Measurements from ENCODE around the gene TUBA4B.
A peak's percentile ranks its signal among the peaks of the same experiment; 100 is the strongest.
"Not testable (repeated sequence)": the region's sequence is repeated elsewhere in the genome, so short reads cannot be mapped to it uniquely, and the experiment has no call there.

The TUBA4B gene

DNA sequence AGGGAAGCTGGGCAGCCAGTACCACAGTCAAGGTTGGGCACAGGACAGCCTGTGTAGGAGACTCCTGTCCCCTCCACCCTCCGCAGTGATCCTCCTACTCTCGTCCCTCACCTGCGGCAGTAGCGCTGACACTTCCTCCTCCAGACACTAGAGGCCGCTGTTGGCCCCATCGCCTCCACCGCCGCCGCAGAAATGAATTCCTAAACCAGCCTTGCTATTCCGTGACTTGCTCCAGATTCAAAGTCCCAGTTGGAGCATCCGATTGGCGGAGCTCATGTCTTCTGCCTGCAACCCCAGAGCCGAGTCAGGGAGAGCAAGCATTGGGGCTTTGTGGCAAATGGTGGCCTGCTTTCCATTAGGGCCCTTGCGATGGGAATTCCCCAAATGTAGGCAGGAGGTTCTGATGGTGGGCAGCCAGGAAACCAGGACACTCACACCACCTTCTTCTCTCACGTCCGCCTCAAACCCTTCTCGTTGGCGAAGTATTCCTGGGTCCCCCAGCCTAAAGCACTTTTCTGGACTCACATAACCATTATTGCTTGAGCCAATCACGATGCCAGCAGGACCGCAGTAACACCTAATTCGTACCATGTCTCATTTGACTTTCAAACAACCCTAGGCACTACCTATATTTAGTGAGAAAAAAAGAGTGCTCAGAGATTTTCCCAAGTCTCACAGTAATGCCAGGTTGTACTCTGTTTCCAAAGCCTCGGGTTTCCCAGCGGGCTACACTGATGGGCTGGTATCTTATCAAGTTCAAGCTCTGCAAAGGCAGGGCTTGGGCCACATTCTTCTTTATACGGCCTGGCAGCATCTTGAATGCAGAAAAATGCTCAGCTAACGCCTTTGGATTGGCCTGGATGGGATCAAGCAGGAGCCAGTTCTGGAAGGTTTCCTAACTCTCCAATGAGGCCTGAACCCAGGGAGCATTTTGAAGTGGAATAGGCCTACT is 24.9 kb downstream of the TUBA4B start:
- DNase-seq, result peak in 12 of 14 donors; percentile 52 to 84 (median 76)

DNA sequence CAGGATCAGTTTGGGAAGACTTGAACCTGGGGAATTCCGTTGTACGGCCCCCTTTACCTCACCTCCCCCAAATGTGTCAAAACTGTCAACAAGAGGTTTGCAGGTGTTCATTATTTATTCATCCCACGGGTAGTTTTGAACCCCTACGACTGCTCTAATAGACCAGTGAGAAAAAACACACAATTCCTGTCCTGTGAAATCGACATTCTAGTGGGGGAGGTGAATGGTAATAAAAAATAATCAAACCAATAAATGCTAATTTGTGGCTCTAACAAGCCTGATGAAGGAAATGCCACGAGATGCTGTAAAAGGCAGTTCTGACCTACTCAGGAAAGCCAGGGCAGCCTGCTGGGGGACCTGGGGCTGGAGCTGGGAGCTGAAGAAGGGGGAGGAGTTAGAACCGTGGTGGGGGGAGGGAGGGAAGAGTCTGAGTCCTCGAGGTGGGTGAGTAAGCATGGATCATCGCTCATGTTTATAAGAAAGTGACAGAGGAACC is 25.7 kb downstream of the TUBA4B start:
- DNase-seq, result no peak

DNA sequence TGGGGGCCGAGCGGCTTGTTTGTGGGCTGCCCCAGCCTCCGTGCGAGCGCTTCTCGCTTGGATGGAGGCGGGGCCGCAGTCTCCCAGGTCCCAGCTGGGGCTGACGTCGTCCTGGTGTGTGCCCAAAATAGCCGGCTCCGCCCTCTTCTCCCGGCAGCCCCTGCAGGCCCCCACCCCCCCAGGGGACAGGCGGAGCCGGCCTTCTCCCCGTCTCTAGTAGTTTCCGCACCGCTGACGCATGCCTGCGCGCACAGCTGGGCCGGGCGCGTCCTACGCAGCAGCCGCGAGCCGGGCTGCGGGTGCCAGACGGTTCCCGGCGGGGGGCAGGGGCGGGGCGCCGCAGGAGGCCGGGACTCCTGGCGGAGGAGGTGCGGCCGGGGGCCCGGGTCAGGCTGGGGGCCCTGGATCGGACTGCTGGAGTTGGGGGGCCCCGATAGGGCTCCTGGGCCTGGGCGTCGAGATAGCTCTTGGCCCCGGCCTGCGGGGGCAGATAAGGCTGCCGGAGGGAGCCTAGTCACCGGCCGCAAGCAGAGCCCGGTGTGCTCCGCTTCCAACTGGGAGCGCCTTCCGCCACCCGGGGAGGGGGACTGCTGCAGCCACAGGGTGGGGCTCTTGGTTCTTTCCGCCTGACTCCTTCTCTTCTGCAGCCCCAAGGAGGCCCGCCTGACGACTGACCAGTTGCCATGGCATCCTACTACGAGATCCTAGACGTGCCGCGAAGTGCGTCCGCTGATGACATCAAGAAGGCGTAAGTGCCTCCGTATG is 26.3 kb downstream of the TUBA4B start, which contains the start of gene DNAJB2:
Gene DNAJB2, plus strand, starts transcription at position 216 of the 765 bp plus-strand sequence. Its CDS starts 468 bp downstream, at position 684.
- DNase-seq, result peak; percentile 66 to 99 (median 96)

GRCh38 chr2:219279916-219280516 is 27.0 kb downstream of the TUBA4B start:
- peak in 4 of 14 donors; percentile 33 to 70 (median 42) for DNase-seq

DNA sequence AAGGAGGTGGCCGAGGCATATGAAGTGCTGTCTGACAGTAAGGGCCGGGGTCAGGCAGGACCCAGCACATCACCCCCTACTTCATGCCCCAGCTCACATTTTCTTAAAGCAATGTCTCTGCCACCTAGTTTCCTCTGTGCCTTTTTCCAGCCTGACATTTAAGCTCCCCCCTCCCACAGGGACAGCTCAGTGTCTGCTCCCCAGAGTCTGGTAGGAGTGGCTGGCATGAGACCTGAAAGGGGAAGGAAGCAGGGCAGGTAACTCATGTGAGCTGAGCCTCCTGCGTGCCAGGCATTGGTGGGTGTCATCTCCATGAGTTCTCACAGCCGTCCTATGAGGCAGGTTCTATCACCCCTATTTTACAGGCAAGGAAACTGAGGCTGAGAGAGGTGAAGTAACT is 27.6 kb downstream of the TUBA4B start:
- DNase-seq, result peak in 2 of 14 donors; percentile 34 to 63

GRCh38 chr2:219281588-219281987 is 28.5 kb downstream of the TUBA4B start:
- DNase-seq, result peak in 1 of 14 donors; percentile 43

- DNase-seq, result peak in 4 of 14 donors; percentile 15 to 32 (median 26)
Measured at GRCh38 chr2:219282375-219282774, 29.3 kb downstream of the TUBA4B start.

GRCh38 chr2:219282943-219283581 is 30.0 kb downstream of the TUBA4B start:
- DNase-seq, result peak in 2 of 14 donors; percentile 31 to 50

DNA sequence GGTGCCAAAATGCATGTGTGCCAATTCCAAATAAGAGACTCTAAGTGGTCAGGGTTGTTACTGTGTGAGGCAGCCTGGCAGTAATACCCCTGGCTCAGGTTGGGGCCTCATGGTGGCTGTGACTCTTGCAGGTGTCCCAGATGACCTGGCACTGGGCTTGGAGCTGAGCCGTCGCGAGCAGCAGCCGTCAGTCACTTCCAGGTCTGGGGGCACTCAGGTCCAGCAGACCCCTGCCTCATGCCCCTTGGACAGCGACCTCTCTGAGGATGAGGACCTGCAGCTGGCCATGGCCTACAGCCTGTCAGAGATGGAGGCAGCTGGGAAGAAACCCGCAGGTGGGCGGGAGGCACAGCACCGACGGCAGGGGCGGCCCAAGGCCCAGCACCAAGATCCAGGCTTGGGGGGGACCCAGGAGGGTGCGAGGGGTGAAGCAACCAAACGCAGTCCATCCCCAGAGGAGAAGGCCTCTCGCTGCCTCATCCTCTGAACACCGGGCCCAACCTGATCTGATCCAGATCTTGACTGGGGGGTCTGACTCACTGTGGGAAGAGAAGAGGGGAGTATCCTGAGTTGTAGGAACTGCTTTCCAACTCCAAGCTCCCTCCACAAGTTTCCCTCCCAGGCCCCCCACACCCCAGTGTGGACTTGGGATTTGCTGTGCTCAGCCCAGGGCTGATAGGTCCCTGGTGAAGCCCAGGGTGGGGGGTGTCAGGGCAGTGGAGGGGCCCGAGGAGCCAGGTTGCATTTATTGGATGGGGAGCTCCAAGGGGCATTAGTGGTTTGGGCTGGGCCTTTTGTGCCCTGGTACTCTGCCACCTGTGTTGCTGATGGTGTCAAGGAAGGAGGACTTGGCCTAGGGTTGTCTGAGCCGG is 31.7 kb downstream of the TUBA4B start:
- DNase-seq, result peak in 1 of 14 donors; percentile 8

GRCh38 chr2:219285373-219285735 is 32.3 kb downstream of the TUBA4B start:
- DNase-seq, result no peak

- peak in 6 of 14 donors; percentile 42 to 67 (median 50) for DNase-seq
Measured at GRCh38 chr2:219285894-219286425, 32.9 kb downstream of the TUBA4B start.

- peak in 6 of 14 donors; percentile 40 to 65 (median 48) for DNase-seq
Measured at GRCh38 chr2:219286436-219287115, 33.5 kb downstream of the TUBA4B start.

DNA sequence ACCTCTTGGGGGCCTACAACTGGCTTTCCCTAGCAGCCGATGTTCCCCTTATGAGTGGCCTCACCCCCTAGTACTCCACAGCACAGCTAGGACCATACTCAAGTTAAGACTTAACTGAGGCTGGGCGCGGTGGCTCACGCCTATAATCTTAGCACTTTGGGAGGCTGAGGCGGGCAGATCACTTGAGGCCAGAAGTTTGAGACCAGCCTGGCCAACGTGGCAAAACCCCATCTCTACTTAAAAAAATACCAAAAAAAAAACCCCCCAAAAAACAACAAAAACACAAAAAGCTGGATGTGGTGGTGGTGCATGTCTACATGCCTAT is 34.0 kb downstream of the TUBA4B start:
- not testable (repeated sequence) for DNase-seq

- no peak for DNase-seq
Measured at GRCh38 chr2:219287580-219288265, 34.7 kb downstream of the TUBA4B start.

GRCh38 chr2:219289195-219289536 is 36.1 kb downstream of the TUBA4B start:
- DNase-seq, result no peak

DNA sequence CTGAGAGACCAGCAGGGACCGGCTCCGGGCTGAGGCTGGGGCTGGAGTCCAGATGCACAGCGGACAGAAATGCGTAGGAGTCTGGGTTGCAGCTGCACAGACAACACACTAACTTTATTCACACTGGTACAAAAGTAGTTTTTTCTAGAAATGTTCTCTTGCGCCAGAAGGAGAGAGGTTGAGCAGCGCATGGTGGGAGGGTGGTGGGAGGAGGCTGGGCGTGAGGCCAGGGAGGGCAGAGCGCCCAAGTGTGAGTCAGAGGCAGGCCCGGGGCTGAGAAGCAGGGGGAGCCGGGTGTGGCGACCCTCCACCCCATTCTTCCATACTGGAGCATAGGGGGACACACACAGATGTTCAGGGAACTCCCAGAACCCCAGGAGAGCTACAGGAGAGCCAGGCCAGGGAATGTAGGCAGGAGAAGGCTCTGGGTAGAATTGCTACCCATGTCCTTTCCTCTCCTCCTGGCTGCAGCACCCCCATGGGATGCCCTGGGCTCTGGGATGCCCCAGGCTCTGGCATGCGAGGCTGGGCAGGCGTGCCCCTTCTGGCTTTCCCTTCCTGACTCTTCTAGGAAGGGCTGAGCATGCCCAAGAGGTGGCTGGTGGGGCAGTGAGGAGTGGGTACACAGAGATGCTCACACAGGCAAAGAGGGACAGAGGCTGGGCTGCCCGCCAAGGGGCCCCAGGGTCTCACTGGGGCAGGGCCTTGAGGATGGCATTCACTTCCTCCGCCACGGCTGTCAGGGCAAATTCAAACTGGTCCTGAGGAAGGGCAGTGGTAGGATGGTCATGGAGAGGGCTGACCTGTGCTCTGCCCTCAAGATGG is 36.7 kb downstream of the TUBA4B start:
- DNase-seq, result peak in 12 of 14 donors; percentile 35 to 93 (median 81)

DNA sequence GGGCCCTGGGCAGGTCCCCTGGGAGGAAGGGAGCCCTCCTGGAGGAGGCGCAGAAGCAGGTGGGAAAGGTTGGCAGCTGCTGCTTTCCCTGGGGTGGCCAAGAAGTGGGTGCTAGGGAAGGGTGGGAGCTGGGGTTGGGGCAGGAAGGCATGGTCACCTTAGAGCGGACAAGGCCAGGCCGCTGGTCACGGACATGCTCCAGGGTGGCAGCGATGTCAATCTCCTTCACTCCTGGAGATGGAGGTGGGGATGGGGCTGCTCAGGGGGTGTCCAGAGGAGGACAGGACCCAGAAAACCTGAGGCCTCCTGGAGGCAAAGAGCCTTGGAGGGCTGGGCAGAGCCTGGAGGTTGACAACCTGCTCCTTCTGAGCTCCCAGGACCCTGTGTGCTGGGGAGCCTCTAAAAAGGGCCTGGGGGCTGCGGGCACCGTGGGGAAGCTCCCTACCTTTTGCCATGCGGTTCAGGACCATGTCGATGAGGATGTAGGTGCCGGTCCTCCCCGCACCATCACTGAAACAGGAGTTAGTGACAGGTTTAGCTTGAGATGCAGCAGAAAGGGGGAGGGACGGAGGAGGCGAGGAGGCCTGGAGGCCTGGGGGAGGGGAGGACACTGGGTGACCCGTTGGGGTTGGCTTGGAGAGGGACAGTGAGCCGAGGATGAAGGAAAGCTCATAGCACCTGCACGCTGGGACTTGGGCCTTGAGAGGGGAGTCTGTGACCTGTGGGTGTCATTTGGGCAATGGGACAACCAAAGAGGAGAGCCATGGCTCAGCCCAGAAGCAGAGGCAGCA is 37.5 kb downstream of the TUBA4B start:
- no peak for DNase-seq

DNA sequence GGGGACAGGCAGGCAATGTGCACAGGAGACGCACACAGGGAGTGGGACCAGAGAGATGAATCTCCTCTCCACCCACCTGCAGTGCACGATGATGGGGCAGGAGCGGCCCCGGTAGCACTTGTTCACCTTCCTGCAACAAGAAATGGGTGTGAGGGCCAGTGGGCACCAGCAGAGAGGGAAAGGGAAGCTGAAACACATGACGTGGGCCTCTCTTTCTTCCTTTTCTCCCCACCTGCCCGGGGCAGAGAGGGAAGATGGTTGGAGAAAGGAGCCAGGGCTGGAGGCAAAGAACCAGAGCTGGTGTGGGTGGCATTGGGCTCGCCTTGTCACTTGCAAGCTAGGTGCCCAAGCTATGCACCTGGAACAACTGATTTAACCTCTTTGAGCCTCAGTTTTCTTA is 38.4 kb downstream of the TUBA4B start:
- no peak for DNase-seq

All from C1 segment of cervical spinal cord (tissue), 14 donors.